ENCODE results near the gene SDK1. TPM values are rescaled to one million over a fixed set of nuclear protein-coding genes. Genes with fewer than 3 reads are reported as not detected.

SDK1 gene
- total and polyA plus RNA-seq, 2 experiments from 2014 or later = 2.1 to 10.0 TPM

GRCh38 chr7:4127909-4128560, 827.0 kb downstream of the SDK1 start:
- Histone ChIP-seq H3K4me1 (ENCODE audit: insufficient read depth) (peaks cover 10% of the 10 kb centered on the region; the same call in 1 of the 2 replicates), H3K4me2 (no peak overlapping the region), H3K4me3 (no peak overlapping the region), H3K27me3 (ENCODE audit: insufficient read depth) (no peaks in the 10 kb centered on the region), H3K9me2 (ENCODE audit: insufficient read depth) (no peaks in the 10 kb centered on the region), H3K36me3 (ENCODE audit: insufficient read depth) (no peaks in the 10 kb centered on the region), H3K79me2 (replicated peaks; ENCODE audit: insufficient read depth) (no peaks in the 10 kb centered on the region), H3K27ac (ENCODE audit: low read depth) (no peak overlapping the region), H4K20me1 (replicated peaks; ENCODE audit: insufficient read depth) (no peaks in the 10 kb centered on the region), H2AFZ (no peak overlapping the region), H3F3A (replicated peaks; ENCODE audit: low read depth) (no peaks in the 10 kb centered on the region)
- Mint-ChIP-seq H3K4me3 (no peak overlapping the region), H3K36me3 (ENCODE audit: low read depth) (peaks cover 2% of the 10 kb centered on the region; the same call in 1 of the 3 replicates), H3K27ac (no peak overlapping the region), H3K9me3 (peaks cover 4% of the 10 kb centered on the region; the same call in 1 of the 3 replicates), H3K4me1 (peaks cover 19% of the 10 kb centered on the region), H3K27me3 (ENCODE audit: insufficient read depth, low read depth, poor library complexity) (peaks cover 3% of the 10 kb centered on the region)
- ATAC-seq = no peak
- no peak for TF ChIP-seq EZH2phosphoT487 (IDR thresholded peaks at IDR 0.05; ENCODE audit: unreplicated experiment)
- no peak for TF ChIP-seq REST (IDR thresholded peaks at IDR 0.05; ENCODE audit: unreplicated experiment)
- no peak for TF ChIP-seq STAT1 (IDR thresholded peaks at IDR 0.05; ENCODE audit: unreplicated experiment)
- no peak for TF ChIP-seq EZH2 (IDR thresholded peaks at IDR 0.05; ENCODE audit: low read depth, unreplicated experiment)
- TF ChIP-seq ZNF331 (CRISPR knock-in tag; IDR thresholded peaks at IDR 0.05; ENCODE audit: low read depth) = no peak
- TF ChIP-seq NANOG (IDR thresholded peaks at IDR 0.05; ENCODE audit: borderline replicate concordance) = no peak
- no peak for TF ChIP-seq JUNB (IDR thresholded peaks at IDR 0.05; ENCODE audit: unreplicated experiment)
- no peak for DNase-seq (ENCODE audit: low spot score)

- H3K27me3 ChIP-seq (ENCODE audit: insufficient read depth) = no peaks in the 10 kb centered on the region
- Mint-ChIP-seq H3K27me3 (ENCODE audit: insufficient read depth, low read depth, poor library complexity) (peaks cover 3% of the 10 kb centered on the region), H3K36me3 (ENCODE audit: low read depth) (peaks cover 2% of the 10 kb centered on the region; the same call in 1 of the 3 replicates), H3K27ac (no peak overlapping the region), H3K9me3 (peaks cover 4% of the 10 kb centered on the region; the same call in 1 of the 3 replicates), H3K4me1 (peaks cover 29% of the 10 kb centered on the region), H3K4me3 (no peak overlapping the region)
- H3K9me2 ChIP-seq (ENCODE audit: insufficient read depth) = no peaks in the 10 kb centered on the region
- peak; percentile 32 for DNase-seq (ENCODE audit: low spot score)
- no peaks in the 10 kb centered on the region for H3K36me3 ChIP-seq (ENCODE audit: insufficient read depth)
- no peak overlapping the region for H3K4me2 ChIP-seq
- no peaks in the 10 kb centered on the region for H4K20me1 ChIP-seq (replicated peaks; ENCODE audit: insufficient read depth)
- H3K4me1 ChIP-seq (ENCODE audit: insufficient read depth) = peaks cover 10% of the 10 kb centered on the region; the same call in 1 of the 2 replicates
- H3F3A ChIP-seq (replicated peaks; ENCODE audit: low read depth) = no peaks in the 10 kb centered on the region
- H3K4me3 ChIP-seq = no peak overlapping the region
- H3K79me2 ChIP-seq (replicated peaks; ENCODE audit: insufficient read depth) = no peaks in the 10 kb centered on the region
- peak; percentile 32 for ATAC-seq
- H2AFZ ChIP-seq = no peak overlapping the region
- no peak overlapping the region for H3K27ac ChIP-seq (ENCODE audit: low read depth)
- TF ChIP-seq ZNF331 (CRISPR knock-in tag; IDR thresholded peaks at IDR 0.05; ENCODE audit: low read depth) = no peak
- no peak for TF ChIP-seq NANOG (IDR thresholded peaks at IDR 0.05; ENCODE audit: borderline replicate concordance)
- no peak for TF ChIP-seq EZH2 (IDR thresholded peaks at IDR 0.05; ENCODE audit: low read depth, unreplicated experiment)
- no peak for TF ChIP-seq REST (IDR thresholded peaks at IDR 0.05; ENCODE audit: unreplicated experiment)
- no peak for TF ChIP-seq ZNF114 (CRISPR knock-in tag; IDR thresholded peaks at IDR 0.05)
- TF ChIP-seq, protein P1, sequence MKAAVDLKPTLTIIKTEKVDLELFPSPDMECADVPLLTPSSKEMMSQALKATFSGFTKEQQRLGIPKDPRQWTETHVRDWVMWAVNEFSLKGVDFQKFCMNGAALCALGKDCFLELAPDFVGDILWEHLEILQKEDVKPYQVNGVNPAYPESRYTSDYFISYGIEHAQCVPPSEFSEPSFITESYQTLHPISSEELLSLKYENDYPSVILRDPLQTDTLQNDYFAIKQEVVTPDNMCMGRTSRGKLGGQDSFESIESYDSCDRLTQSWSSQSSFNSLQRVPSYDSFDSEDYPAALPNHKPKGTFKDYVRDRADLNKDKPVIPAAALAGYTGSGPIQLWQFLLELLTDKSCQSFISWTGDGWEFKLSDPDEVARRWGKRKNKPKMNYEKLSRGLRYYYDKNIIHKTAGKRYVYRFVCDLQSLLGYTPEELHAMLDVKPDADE (IDR thresholded peaks at IDR 0.05) = no peak
- TF ChIP-seq POLR2AphosphoS5 (IDR thresholded peaks at IDR 0.05; ENCODE audit: low read depth) = no peak
- TF ChIP-seq EZH2phosphoT487 (IDR thresholded peaks at IDR 0.05; ENCODE audit: unreplicated experiment) = no peak
- TF ChIP-seq JUNB (IDR thresholded peaks at IDR 0.05; ENCODE audit: unreplicated experiment) = no peak
- no peak for TF ChIP-seq CREB1 (CRISPR knock-in tag; IDR thresholded peaks at IDR 0.05; ENCODE audit: low read depth)
- TF ChIP-seq CTCF (conservative IDR thresholded peaks at IDR 0.05; ENCODE audit: low read depth in 2 of 2) = no peak; a peak in 1 of 4 replicates
- TF ChIP-seq STAT1 (IDR thresholded peaks at IDR 0.05; ENCODE audit: unreplicated experiment) = no peak
Measured at GRCh38 chr7:4129481-4130122, 828.5 kb downstream of the SDK1 start.

Measured in GM23338 (cell line).